HCT116 (cell line): Measurements from ENCODE around the gene PKNOX2. TPM values are rescaled to one million over a fixed set of nuclear protein-coding genes. Genes with fewer than 3 reads are reported as not detected.

Experiments used
- ATAC-seq: fragments of 200-7000 bp; cut with Tn5 transposase; 2 replicates; pipeline ENCODE4 v1.9.1; 2020; ENCODE audit warnings: mild to moderate bottlenecking, moderate library complexity
- BruUV-seq: library from RNA; stranded (reverse); fragments of 400-500 nt; replicated peaks from 2 replicates; lab custom pipeline; 2021; lab: Mats Ljungman, UMichigan
- CTCF ChIA-PET: fragments of 300-600 bp; sonication (Branson Sonifier 250); formaldehyde crosslinking; loops from one replicate; lab custom pipeline; 2021; ENCODE audit warnings: antibody characterized with exemption; lab: Charles Lee
- POLR2A ChIA-PET: fragments of 300-600, 350-600 bp; sonication (Branson Sonifier 250); formaldehyde crosslinking; loops from one replicate; lab custom pipeline; 2021; ENCODE audit warnings: antibody characterized with exemption; lab: Charles Lee
- RAD21 ChIA-PET, 2 experiments: fragments of 300-600 bp; sonication (Branson Sonifier 250); formaldehyde crosslinking; loops; one replicate each; lab custom pipeline; 2023; ENCODE audit warnings: low total read pairs in 2 of 2; ENCODE audit not compliant: uncharacterized antibody in 2 of 2, unreplicated experiment in 2 of 2, low non-redundant PET in 1 of 2; lab: Charles Lee
- DNase-seq: peaks from one replicate; pipeline ENCODE4 v3.0.0-alpha.2; 2010; ENCODE audit warnings: low read depth, low spot score
- H2AFZ ChIP-seq: fragments of 200-600 bp; shearing (Covaris generic), sonication (generic); 2 replicates; pipeline ENCODE4 v1.6.1; 2017; ENCODE audit warnings: low read depth, mixed run types, mixed read lengths, antibody characterized with exemption, low read length; ENCODE audit not compliant: poor library complexity, severe bottlenecking
- H3K27ac ChIP-seq: 2 replicates; pipeline ENCODE4 v1.5.1; 2012; ENCODE audit warnings: low read depth, low read length
- H3K27me3 ChIP-seq: fragments of 200-600 bp; sonication (generic); 2 replicates; pipeline ENCODE4 v1.6.1; 2016; ENCODE audit warnings: mixed run types, low read length, mixed read lengths; ENCODE audit not compliant: insufficient read depth
- H3K36me3 ChIP-seq, 2 experiments: fragments of 200-500 bp in 1 of 2; fragments of 200-600 bp in 1 of 2; sonication (Bioruptor generic) in 1 of 2; sonication (generic) in 1 of 2; 2 replicates each; pipeline versions ENCODE4 v1.5.1 to v1.6.1; 2014 to 2016; ENCODE audit warnings: low read length in 2 of 2, inconsistent platforms in 1 of 2, mixed read lengths in 1 of 2, mixed run types in 1 of 2; ENCODE audit not compliant: insufficient read depth in 2 of 2, control insufficient read depth in 1 of 2
- H3K4me1 ChIP-seq, 2 experiments: fragments of 200-600 bp in 1 of 2; sonication (generic) in 1 of 2; 2 replicates each; pipeline versions ENCODE4 v1.5.1 to v1.6.1; 2012 to 2017; ENCODE audit warnings: low read length in 2 of 2, inconsistent platforms in 1 of 2, mild to moderate bottlenecking in 1 of 2, mixed read lengths in 1 of 2, mixed run types in 1 of 2, moderate library complexity in 1 of 2; ENCODE audit not compliant: insufficient read depth in 2 of 2, control insufficient read depth in 1 of 2
- H3K4me2 ChIP-seq: fragments of 200-600 bp; sonication (generic); 2 replicates; pipeline ENCODE4 v1.6.1; 2017; ENCODE audit warnings: mixed run types, low read length, mixed read lengths
- H3K4me3 ChIP-seq, 2 experiments: fragments of 200-600 bp in 1 of 2; sonication (generic) in 1 of 2; replicated peaks in 1 of 2; 2 replicates each; pipeline ENCODE4 v1.5.1; 2011 to 2016; ENCODE audit warnings: low read length in 2 of 2, control low read depth in 1 of 2, low read depth in 1 of 2, mild to moderate bottlenecking in 1 of 2, mixed read lengths in 1 of 2, mixed run types in 1 of 2
- H3K79me2 ChIP-seq: fragments of 200-600 bp; sonication (generic); 2 replicates; pipeline ENCODE4 v1.6.1; 2017; ENCODE audit warnings: mild to moderate bottlenecking, mixed run types, low read length, moderate library complexity, mixed read lengths; ENCODE audit not compliant: insufficient read depth
- H3K9ac ChIP-seq: fragments of 200-600 bp; sonication (generic); 2 replicates; pipeline ENCODE4 v1.6.1; 2016; ENCODE audit warnings: low read length, mixed read lengths
- H3K9me2 ChIP-seq: fragments of 200-600 bp; sonication (generic), shearing (Covaris generic); 2 replicates; pipeline ENCODE4 v1.6.1; 2017; ENCODE audit warnings: mixed run types, mild to moderate bottlenecking, moderate library complexity; ENCODE audit not compliant: insufficient read depth
- H3K9me3 ChIP-seq, 2 experiments: fragments of 200-500 bp in 1 of 2; fragments of 200-600 bp in 1 of 2; sonication (Bioruptor generic) in 1 of 2; sonication (generic) in 1 of 2; 2 replicates each; pipeline ENCODE4 v1.6.1; 2014 to 2017; ENCODE audit warnings: low read length in 2 of 2, mixed read lengths in 2 of 2, inconsistent platforms in 1 of 2, low read depth in 1 of 2, mild to moderate bottlenecking in 1 of 2, mixed run types in 1 of 2, moderate library complexity in 1 of 2; ENCODE audit not compliant: control insufficient read depth in 1 of 2, insufficient read depth in 1 of 2
- H4K20me1 ChIP-seq: fragments of 200-600 bp; sonication (generic), shearing (Covaris generic); 2 replicates; pipeline ENCODE4 v1.6.1; 2017; ENCODE audit warnings: mixed run types, mild to moderate bottlenecking, moderate library complexity; ENCODE audit not compliant: insufficient read depth
- CBX3 ChIP-seq: IDR thresholded peaks from 2 replicates; pipeline ENCODE4 v1.6.1; 2012; ENCODE audit warnings: low read depth
- CEBPB ChIP-seq: IDR thresholded peaks from 2 replicates; pipeline ENCODE4 v1.6.1; 2012; ENCODE audit warnings: low read depth
- ELF1 ChIP-seq: IDR thresholded peaks from 2 replicates; pipeline ENCODE4 v1.6.1; 2012; ENCODE audit warnings: low read depth, borderline replicate concordance
- JUND ChIP-seq: IDR thresholded peaks from 2 replicates; pipeline ENCODE4 v1.6.1; 2012
- POLR2A ChIP-seq: IDR thresholded peaks from 2 replicates; pipeline ENCODE4 v1.7.0; 2011; ENCODE audit warnings: borderline replicate concordance; ENCODE audit not compliant: insufficient read depth, insufficient read length; ENCODE audit errors: extremely low read depth
- SRF ChIP-seq: IDR thresholded peaks from 2 replicates; pipeline ENCODE4 v1.6.1; 2012; ENCODE audit warnings: low read depth
- ZNF274 ChIP-seq: fragments of 200-500 bp; sonication (Bioruptor generic); IDR thresholded peaks from 2 replicates; pipeline ENCODE4 v1.6.1; 2014; ENCODE audit warnings: mild to moderate bottlenecking, low read depth, low read length, inconsistent platforms
- intact Hi-C: fragments of 100-400 bp; cut with micrococcal nuclease; formaldehyde crosslinking; loops from 2 replicates; pipeline ENCODE4 v1.10.0; 2022
- total RNA-seq: library from RNA; stranded (reverse); gene quantifications from one replicate; pipeline ENCODE4 v1.2.1, GENCODE V29; 2021; ENCODE audit not compliant: unreplicated experiment

Gene PKNOX2
- total RNA-seq, 1 experiment from 2014 or later: 0.20 TPM

- no peaks in the 10 kb centered on the region for H3K4me1 ChIP-seq
- no peaks in the 10 kb centered on the region for H4K20me1 ChIP-seq
- no peaks in the 10 kb centered on the region for H3K9me3 ChIP-seq
- CTCF ChIA-PET: interaction anchor here (1.5 kb wide), 1 partner anchor 25 kb away, joined by 5 read pairs; no protein-coding TSS in a partner anchor
- ATAC-seq (no peak), DNase-seq (no peak)
- H3K4me3 ChIP-seq: no peak overlapping the region
- BruUV-seq: no TSS peak
- H3K27ac ChIP-seq: no peak overlapping the region
- RAD21 ChIA-PET: no interaction called here
- no peak overlapping the region for H3K4me2 ChIP-seq
- no peak overlapping the region for H3K9ac ChIP-seq
- intact Hi-C loops: loop anchor here (10.0 kb wide), 2 partner anchors 196 to 256 kb away; no protein-coding TSS in a partner anchor
- no peaks in the 10 kb centered on the region for H3K27me3 ChIP-seq
- H2AFZ ChIP-seq: no peak overlapping the region
- H3K36me3 ChIP-seq: no peaks in the 10 kb centered on the region
- POLR2A ChIA-PET: no interaction called here
- no peaks in the 10 kb centered on the region for H3K9me2 ChIP-seq
- no peaks in the 10 kb centered on the region for H3K79me2 ChIP-seq
- TF ChIP-seq POLR2A: no peak
- no peak for TF ChIP-seq ZNF274
- TF ChIP-seq, all 23 proteins: peak for 0
Observed at GRCh38 chr11:125148743-125149142, 15.8 kb upstream of the PKNOX2 start.

- no peak overlapping the region for H3K4me3 ChIP-seq
- BruUV-seq: no TSS peak
- ATAC-seq (no peak), DNase-seq (no peak)
- no peaks in the 10 kb centered on the region for H4K20me1 ChIP-seq
- no peaks in the 10 kb centered on the region for H3K36me3 ChIP-seq
- intact Hi-C loops: no loop called here
- H3K9ac ChIP-seq: no peak overlapping the region
- H3K27me3 ChIP-seq: no peaks in the 10 kb centered on the region
- no peaks in the 10 kb centered on the region for H3K9me2 ChIP-seq
- H2AFZ ChIP-seq: no peak overlapping the region
- POLR2A ChIA-PET: no interaction called here
- CTCF ChIA-PET: no interaction called here
- RAD21 ChIA-PET: no interaction called here
- H3K27ac ChIP-seq: no peak overlapping the region
- TF ChIP-seq CBX3 (no peak), POLR2A (no peak), SRF (no peak), CEBPB (no peak), JUND (no peak), ELF1 (no peak)
- no peaks in the 10 kb centered on the region for H3K4me1 ChIP-seq
- no peak overlapping the region for H3K4me2 ChIP-seq
- H3K79me2 ChIP-seq: no peaks in the 10 kb centered on the region
- H3K9me3 ChIP-seq: no peaks in the 10 kb centered on the region; a peak in 1 of 4 replicates
Observed at GRCh38 chr11:125153837-125154236, 10.7 kb upstream of the PKNOX2 start.
